Epithelial cell of esophagus (primary cell): ENCODE results near the gene SSTR5.
A peak's percentile ranks its signal among the peaks of the same experiment; 100 is the strongest.

Experiments used
- DNase-seq: peaks from one replicate; pipeline ENCODE4 v3.0.0; 2010; ENCODE audit warnings: low read depth
- H3K4me3 ChIP-seq: 2 replicates; pipeline ENCODE4 v1.5.1; 2011; ENCODE audit warnings: mild to moderate bottlenecking, low read length, control low read depth
- CTCF ChIP-seq: IDR thresholded peaks from 2 replicates; pipeline ENCODE4 v1.5.1; 2011; ENCODE audit warnings: low read depth, mild to moderate bottlenecking, low read length, control low read depth, inconsistent platforms; ENCODE audit not compliant: insufficient read depth; ENCODE audit errors: missing control alignments

Gene SSTR5

GRCh38 chr16:1105888-1106620, 33.5 kb downstream of the SSTR5 start:
- TF ChIP-seq CTCF = peak; percentile 38
- DNase-seq = peak; percentile 1
- H3K4me3 ChIP-seq = no peak overlapping the region

GRCh38 chr16:1106659-1107058, 34.1 kb downstream of the SSTR5 start:
- no peak for DNase-seq
- TF ChIP-seq CTCF = no peak
- H3K4me3 ChIP-seq = no peak overlapping the region

- H3K4me3 ChIP-seq = no peak overlapping the region
- DNase-seq = no peak
- no peak for TF ChIP-seq CTCF
Observed at GRCh38 chr16:1107141-1107540, 34.6 kb downstream of the SSTR5 start.

- TF ChIP-seq CTCF = no peak
- no peak for DNase-seq
Observed at GRCh38 chr16:1107731-1108130, 35.2 kb downstream of the SSTR5 start.

GRCh38 chr16:1108299-1109252, 36.0 kb downstream of the SSTR5 start:
- no peak for DNase-seq
- no peak overlapping the region for H3K4me3 ChIP-seq
- TF ChIP-seq CTCF = no peak

More at GRCh38 chr16:1107731-1108130, 35.2 kb downstream of the SSTR5 start:
- no peak overlapping the region for H3K4me3 ChIP-seq

- TF ChIP-seq CTCF = no peak
- no peak overlapping the region for H3K4me3 ChIP-seq
- no peak for DNase-seq
Observed at GRCh38 chr16:1109648-1110047, 37.1 kb downstream of the SSTR5 start.
